ENCODE measurements around the gene EIF2B4.
A peak's percentile ranks its signal among the peaks of the same experiment; 100 is the strongest.

EIF2B4 gene

DNA sequence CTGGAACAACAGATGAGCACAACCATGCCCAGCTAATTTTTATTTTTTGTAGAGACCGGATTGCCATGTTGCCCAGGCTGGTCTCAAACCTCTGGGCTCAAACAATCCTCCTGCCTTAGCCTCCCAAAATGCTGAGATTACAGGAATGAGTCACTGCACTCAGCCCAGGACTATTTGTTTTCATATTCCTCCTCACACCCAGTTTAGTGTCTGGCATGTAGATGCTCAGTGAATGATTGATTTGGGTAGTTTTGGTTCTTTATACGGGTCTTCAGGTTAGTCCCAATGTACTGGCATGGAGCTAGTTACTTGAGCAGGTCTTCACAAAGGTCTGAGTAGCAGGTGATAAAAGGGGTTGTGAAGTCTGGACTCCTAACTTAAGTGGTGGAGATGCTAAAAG lies 6.2 kb downstream of the EIF2B4 start:
- H3F3A ChIP-seq (ENCODE audit: insufficient read depth) = 0 out of 2 replicates have a peak, but pooled peaks cover 12% of the 10 kb centered on the region

DNA sequence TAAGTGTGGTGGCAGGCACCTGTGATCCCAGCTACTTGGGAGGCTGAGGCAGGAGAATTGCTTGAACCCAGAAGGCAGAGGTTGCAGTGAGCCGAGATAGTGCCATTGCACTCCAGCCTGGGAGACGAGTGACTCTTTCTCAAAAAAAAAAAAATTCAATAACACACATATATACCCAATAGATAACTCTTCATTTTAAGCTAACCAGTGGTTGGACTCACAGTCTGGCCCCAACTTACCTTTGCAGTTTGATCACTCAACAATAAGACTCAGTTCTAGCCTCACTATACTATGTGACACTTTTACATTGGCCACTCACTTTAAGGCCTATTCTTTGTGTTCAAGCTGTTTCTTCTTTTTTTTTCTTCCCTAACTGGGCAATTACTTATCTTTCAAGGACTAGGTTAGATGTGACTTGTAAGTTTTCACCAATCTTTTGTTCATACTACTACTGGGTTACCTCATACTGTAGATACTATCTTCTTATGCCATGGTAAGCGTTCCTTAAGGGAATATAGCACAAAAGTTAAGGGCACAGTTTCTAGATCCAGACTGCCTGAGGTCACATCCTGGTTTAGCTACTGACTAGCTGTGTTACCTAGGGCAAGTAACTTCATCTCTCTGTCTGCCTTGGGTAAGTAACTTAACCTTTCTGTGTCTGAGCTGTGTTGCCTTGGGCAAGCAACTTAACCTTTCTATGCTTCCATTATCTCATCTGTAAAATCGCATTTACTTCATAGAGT lies 7.3 kb downstream of the EIF2B4 start:
- Histone ChIP-seq H3K9ac (ENCODE audit: low read length) (no peak overlapping the region), H3K36me3 (ENCODE audit: low read length) (peaks cover 3% of the 10 kb centered on the region; the same call in 1 of the 2 replicates), H3F3A (ENCODE audit: insufficient read depth) (0 out of 2 replicates have a peak, but pooled peaks cover 6% of the 10 kb centered on the region), H4K20me1 (ENCODE audit: low read depth, low read length) (no peaks in the 10 kb centered on the region), H3K27me3 (ENCODE audit: low read length) (no peaks in the 10 kb centered on the region), H2AFZ (ENCODE audit: low read depth, low read length, severe bottlenecking) (no peak overlapping the region), H3K4me3 (ENCODE audit: insufficient read depth, low read length, poor library complexity, severe bottlenecking) (no peak overlapping the region), H3K9me2 (replicated peaks; ENCODE audit: insufficient read depth, low read length) (no peaks in the 10 kb centered on the region), H3K27ac (ENCODE audit: low read depth, low read length) (no peak overlapping the region), H3K9me3 (ENCODE audit: insufficient read depth, low read length) (no peaks in the 10 kb centered on the region), H3K4me2 (ENCODE audit: low read depth, low read length, poor library complexity, severe bottlenecking) (no peak overlapping the region), H3K79me2 (ENCODE audit: insufficient read depth, low read length) (peaks cover 9% of the 10 kb centered on the region)
- TF ChIP-seq, protein P1, sequence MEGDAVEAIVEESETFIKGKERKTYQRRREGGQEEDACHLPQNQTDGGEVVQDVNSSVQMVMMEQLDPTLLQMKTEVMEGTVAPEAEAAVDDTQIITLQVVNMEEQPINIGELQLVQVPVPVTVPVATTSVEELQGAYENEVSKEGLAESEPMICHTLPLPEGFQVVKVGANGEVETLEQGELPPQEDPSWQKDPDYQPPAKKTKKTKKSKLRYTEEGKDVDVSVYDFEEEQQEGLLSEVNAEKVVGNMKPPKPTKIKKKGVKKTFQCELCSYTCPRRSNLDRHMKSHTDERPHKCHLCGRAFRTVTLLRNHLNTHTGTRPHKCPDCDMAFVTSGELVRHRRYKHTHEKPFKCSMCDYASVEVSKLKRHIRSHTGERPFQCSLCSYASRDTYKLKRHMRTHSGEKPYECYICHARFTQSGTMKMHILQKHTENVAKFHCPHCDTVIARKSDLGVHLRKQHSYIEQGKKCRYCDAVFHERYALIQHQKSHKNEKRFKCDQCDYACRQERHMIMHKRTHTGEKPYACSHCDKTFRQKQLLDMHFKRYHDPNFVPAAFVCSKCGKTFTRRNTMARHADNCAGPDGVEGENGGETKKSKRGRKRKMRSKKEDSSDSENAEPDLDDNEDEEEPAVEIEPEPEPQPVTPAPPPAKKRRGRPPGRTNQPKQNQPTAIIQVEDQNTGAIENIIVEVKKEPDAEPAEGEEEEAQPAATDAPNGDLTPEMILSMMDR (IDR thresholded peaks at IDR 0.05; ENCODE audit: insufficient read depth, low read length, poor library complexity, severe bottlenecking) = no peak
- no peak for TF ChIP-seq EZH2phosphoT487 (conservative IDR thresholded peaks at IDR 0.05; ENCODE audit: low read length)

More for the DNA sequence above, 6.2 kb downstream of the EIF2B4 start:
- no peak overlapping the region for H3K27ac ChIP-seq (ENCODE audit: low read depth, low read length)
- no peak overlapping the region for H3K9ac ChIP-seq (ENCODE audit: low read length)
- no peak overlapping the region for H3K4me2 ChIP-seq (ENCODE audit: low read depth, low read length, poor library complexity, severe bottlenecking)
- no peaks in the 10 kb centered on the region for H3K79me2 ChIP-seq (ENCODE audit: insufficient read depth, low read length)
- H3K9me2 ChIP-seq (replicated peaks; ENCODE audit: insufficient read depth, low read length) = no peaks in the 10 kb centered on the region
- peaks cover 3% of the 10 kb centered on the region; the same call in 1 of the 2 replicates for H3K36me3 ChIP-seq (ENCODE audit: low read length)
- no peaks in the 10 kb centered on the region for H4K20me1 ChIP-seq (ENCODE audit: low read depth, low read length)
- no peaks in the 10 kb centered on the region for H3K27me3 ChIP-seq (ENCODE audit: low read length)
- H3K9me3 ChIP-seq (ENCODE audit: insufficient read depth, low read length) = no peaks in the 10 kb centered on the region
- no peak overlapping the region for H2AFZ ChIP-seq (ENCODE audit: low read depth, low read length, severe bottlenecking)
- no peak overlapping the region for H3K4me3 ChIP-seq (ENCODE audit: insufficient read depth, low read length, poor library complexity, severe bottlenecking)
- TF ChIP-seq, protein P1 (IDR thresholded peaks at IDR 0.05; ENCODE audit: insufficient read depth, low read length, poor library complexity, severe bottlenecking) = no peak
- no peak for TF ChIP-seq EZH2phosphoT487 (conservative IDR thresholded peaks at IDR 0.05; ENCODE audit: low read length)

DNA sequence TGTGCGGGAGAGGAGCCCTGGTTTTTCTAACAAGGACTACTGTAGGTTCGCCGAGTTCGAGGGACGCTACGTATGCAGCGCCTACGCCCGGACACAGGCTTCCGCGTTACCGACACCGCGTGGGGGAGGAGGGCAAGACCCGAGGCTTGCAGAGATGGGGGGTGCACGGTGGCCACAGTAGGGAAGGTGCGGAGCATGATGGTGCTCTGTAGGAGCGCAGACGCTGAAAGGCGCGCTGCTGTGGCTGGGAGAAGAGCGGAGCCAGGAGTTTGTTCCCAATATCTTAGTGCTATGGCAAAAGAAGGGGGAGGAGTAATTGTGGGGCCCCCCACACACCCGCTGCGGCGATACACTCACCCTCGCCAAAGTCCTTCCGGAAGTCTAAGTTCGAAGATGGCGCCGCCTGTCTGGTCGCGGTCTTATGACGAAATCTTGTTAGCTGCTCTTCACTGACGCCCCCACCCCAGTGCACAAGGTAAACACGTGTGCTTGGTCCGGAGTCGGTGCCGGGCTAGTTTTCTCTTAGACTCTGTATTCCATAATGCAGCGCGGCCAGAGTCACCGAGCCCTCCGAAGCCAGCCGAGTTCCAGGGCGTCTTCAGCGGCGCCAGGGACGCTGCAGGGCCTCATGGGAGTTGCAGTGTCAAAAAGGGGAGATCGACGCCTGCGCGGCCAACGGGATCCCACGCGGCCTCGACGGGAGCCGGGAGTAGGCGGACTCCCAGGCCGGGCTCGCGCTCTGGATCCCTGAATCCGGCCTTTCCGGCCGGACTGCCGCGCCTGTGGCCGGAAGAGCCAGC lies 13.6 kb downstream of the EIF2B4 start, which contains the start of gene GTF3C2:
Gene GTF3C2 (minus strand): TSS at position 383 of the 800 bp plus-strand sequence. CDS start 13,210 bp downstream, outside the sequence.
- peak within 1 kb of the TSS; percentile 70 for H3K4me2 ChIP-seq (ENCODE audit: low read depth, low read length, poor library complexity, severe bottlenecking)
- H3K9me2 ChIP-seq (replicated peaks; ENCODE audit: insufficient read depth, low read length) = no peaks in the 10 kb centered on the region
- no peaks in the 10 kb centered on the region for H4K20me1 ChIP-seq (ENCODE audit: low read depth, low read length)
- H3K9me3 ChIP-seq (ENCODE audit: insufficient read depth, low read length) = no peaks in the 10 kb centered on the region
- no peaks in the 10 kb centered on the region for H3K36me3 ChIP-seq (ENCODE audit: low read length)
- H2AFZ ChIP-seq (ENCODE audit: low read depth, low read length, severe bottlenecking) = peak within 1 kb of the TSS; percentile 78
- TF ChIP-seq, protein P1 (IDR thresholded peaks at IDR 0.05; ENCODE audit: insufficient read depth, low read length, poor library complexity, severe bottlenecking) = no peak
- no peak for TF ChIP-seq EZH2phosphoT487 (conservative IDR thresholded peaks at IDR 0.05; ENCODE audit: low read length)
- H3K27ac ChIP-seq (ENCODE audit: low read depth, low read length) = peak within 1 kb of the TSS; percentile 80
- no peaks in the 10 kb centered on the region for H3F3A ChIP-seq (ENCODE audit: insufficient read depth)
- H3K27me3 ChIP-seq (ENCODE audit: low read length) = no peaks in the 10 kb centered on the region
- peak within 1 kb of the TSS; percentile 98 for H3K9ac ChIP-seq (ENCODE audit: low read length)
- peak within 1 kb of the TSS; percentile 87 for H3K4me3 ChIP-seq (ENCODE audit: insufficient read depth, low read length, poor library complexity, severe bottlenecking)
- peaks cover 68% of the 10 kb centered on the region for H3K79me2 ChIP-seq (ENCODE audit: insufficient read depth, low read length)

Data from SU-DHL-6 (cell line).